Measurements from ENCODE around the gene NEXN. TPM values are rescaled to one million over a fixed set of nuclear protein-coding genes. Genes with fewer than 3 reads are reported as not detected.

The NEXN gene
- total and polyA plus RNA-seq, 2 donors (not counting 1 experiment from before 2014, with no cell fraction given) = 0.07 to 0.81 TPM

GRCh38 chr1:77857552-77857951 is 30.9 kb upstream of the NEXN start:
- H3K4me2 ChIP-seq (replicated peaks; ENCODE audit: low read depth, low read length, poor library complexity, severe bottlenecking) = no peak overlapping the region
- no CpG with 5 or more reads among the region's 4 CpGs for WGBS (ENCODE audit: insufficient coverage)

DNA sequence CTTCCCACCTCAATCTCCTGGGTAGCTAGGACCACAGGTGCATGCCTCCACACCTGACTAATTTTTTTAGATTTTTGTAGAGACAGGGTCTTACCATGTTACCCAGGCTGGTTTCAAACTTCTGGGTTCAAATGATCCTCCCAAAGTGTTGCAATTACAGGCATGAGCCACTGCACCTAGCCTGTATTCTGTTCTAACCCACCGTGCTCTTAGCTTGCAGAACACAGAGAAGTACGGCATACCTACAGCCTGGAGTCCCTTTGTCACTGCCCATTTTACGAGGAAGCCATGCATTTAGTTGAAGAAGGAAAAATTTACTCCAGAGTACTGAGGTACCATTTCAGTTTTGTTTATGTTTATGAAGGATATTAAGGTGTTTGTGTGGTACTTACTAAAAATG is 29.7 kb upstream of the NEXN start:
- no peaks in the 10 kb centered on the region for H3K4me1 ChIP-seq (ENCODE audit: control insufficient read depth in 2 of 2, insufficient read depth in 2 of 2, low read length in 2 of 2)
- no peaks in the 10 kb centered on the region for H3K27me3 ChIP-seq (replicated peaks in 1 of 4; ENCODE audit: control extremely low read depth in 1 of 4, control insufficient read depth in 3 of 4, insufficient read depth in 4 of 4, low read length in 3 of 4)
- no peak overlapping the region for H3K4me3 ChIP-seq (ENCODE audit: control extremely low read depth in 1 of 5, extremely low read depth in 1 of 5, insufficient read depth in 1 of 5, low read depth in 2 of 5, low read length in 4 of 5)
- peaks cover 0 to 13% of the 10 kb centered on the region in 2 experiments for H3K36me3 ChIP-seq (replicated peaks in 1 of 2; ENCODE audit: control extremely low read depth in 1 of 2, control insufficient read depth in 1 of 2, extremely low read depth in 1 of 2, insufficient read depth in 2 of 2, low read length in 1 of 2)
- Mint-ChIP-seq H3K4me1 (peaks cover 3% of the 10 kb centered on the region), H3K9me3 (ENCODE audit: insufficient read depth) (peaks cover 19% of the 10 kb centered on the region), H3K27ac (no peak overlapping the region), H3K4me3 (no peak overlapping the region), H3K27me3 (no peaks in the 10 kb centered on the region)
- H4K20me1 ChIP-seq (ENCODE audit: control insufficient read depth, insufficient read depth, low read length, poor library complexity, severe bottlenecking) = no peaks in the 10 kb centered on the region
- POLR2A ChIA-PET = no interaction called here
- H3K27ac ChIP-seq (ENCODE audit: low read length in 2 of 2) = no peak overlapping the region
- CTCF ChIA-PET = no interaction called here
- H3K9ac ChIP-seq (ENCODE audit: low read length) = no peak overlapping the region
- H3K4me2 ChIP-seq (replicated peaks; ENCODE audit: low read depth, low read length, poor library complexity, severe bottlenecking) = no peak overlapping the region
- TF ChIP-seq EZH2 (IDR thresholded peaks at IDR 0.05; ENCODE audit: borderline replicate concordance, insufficient read depth, low read depth, low read length, poor library complexity, severe bottlenecking) = no peak
- no peak for TF ChIP-seq CTCF (IDR thresholded peaks at IDR 0.05)
- H3K79me2 ChIP-seq (ENCODE audit: control insufficient read depth, insufficient read depth, low read length) = no peaks in the 10 kb centered on the region
- intact Hi-C loops (cut with micrococcal nuclease) = no loop called here
- no peak for ATAC-seq (ENCODE audit: low read depth)
- WGBS (ENCODE audit: insufficient coverage) = 100% methylated on average over 2 of the region's 3 CpGs
- no peak overlapping the region for H2AFZ ChIP-seq (ENCODE audit: insufficient read depth, low read depth, low read length, poor library complexity, severe bottlenecking)
- H3K9me3 ChIP-seq (ENCODE audit: control extremely low read depth in 1 of 3, control insufficient read depth in 2 of 3, insufficient read depth in 1 of 3, low read length in 2 of 3) = peaks cover 0 to 4% (median 0%) of the 10 kb centered on the region in 3 donors
- no peak for DNase-seq

More at GRCh38 chr1:77857552-77857951, 30.9 kb upstream of the NEXN start:
- H4K20me1 ChIP-seq (ENCODE audit: control insufficient read depth, insufficient read depth, low read length, poor library complexity, severe bottlenecking) = no peaks in the 10 kb centered on the region
- Mint-ChIP-seq H3K9me3 (ENCODE audit: insufficient read depth) (peaks cover 19% of the 10 kb centered on the region), H3K27me3 (no peaks in the 10 kb centered on the region), H3K4me1 (peaks cover 3% of the 10 kb centered on the region), H3K4me3 (no peak overlapping the region), H3K27ac (no peak overlapping the region)
- ChIA-PET CTCF (no interaction called here), POLR2A (no interaction called here)
- H3K4me3 ChIP-seq (ENCODE audit: control extremely low read depth in 1 of 5, extremely low read depth in 1 of 5, insufficient read depth in 1 of 5, low read depth in 2 of 5, low read length in 4 of 5) = no peak overlapping the region
- peaks cover 0 to 13% of the 10 kb centered on the region in 2 experiments for H3K36me3 ChIP-seq (replicated peaks in 1 of 2; ENCODE audit: control extremely low read depth in 1 of 2, control insufficient read depth in 1 of 2, extremely low read depth in 1 of 2, insufficient read depth in 2 of 2, low read length in 1 of 2)
- intact Hi-C loops (cut with micrococcal nuclease) = no loop called here
- H3K27ac ChIP-seq (ENCODE audit: low read length in 2 of 2) = no peak overlapping the region
- H3K9ac ChIP-seq (ENCODE audit: low read length) = no peak overlapping the region
- H3K9me3 ChIP-seq (ENCODE audit: control extremely low read depth in 1 of 3, control insufficient read depth in 2 of 3, insufficient read depth in 1 of 3, low read length in 2 of 3) = peaks cover 0 to 4% (median 0%) of the 10 kb centered on the region in 3 donors
- no peaks in the 10 kb centered on the region for H3K27me3 ChIP-seq (replicated peaks in 1 of 4; ENCODE audit: control extremely low read depth in 1 of 4, control insufficient read depth in 3 of 4, insufficient read depth in 4 of 4, low read length in 3 of 4)
- no peak for DNase-seq
- H3K79me2 ChIP-seq (ENCODE audit: control insufficient read depth, insufficient read depth, low read length) = peaks cover 3% of the 10 kb centered on the region
- TF ChIP-seq CTCF (IDR thresholded peaks at IDR 0.05) = no peak
- TF ChIP-seq EZH2 (IDR thresholded peaks at IDR 0.05; ENCODE audit: borderline replicate concordance, insufficient read depth, low read depth, low read length, poor library complexity, severe bottlenecking) = no peak
- H3K4me1 ChIP-seq (ENCODE audit: control insufficient read depth in 2 of 2, insufficient read depth in 2 of 2, low read length in 2 of 2) = no peaks in the 10 kb centered on the region
- no peak for ATAC-seq (ENCODE audit: low read depth)
- no peak overlapping the region for H2AFZ ChIP-seq (ENCODE audit: insufficient read depth, low read depth, low read length, poor library complexity, severe bottlenecking)

Data from B cell (primary cell).